SK-N-SH (cell line): ENCODE measurements around the gene ATP5MG. TPM values are rescaled to one million over a fixed set of nuclear protein-coding genes. Genes with fewer than 3 reads are reported as not detected.
A peak's percentile ranks its signal among the peaks of the same experiment; 100 is the strongest.

Experiments
- CTCF ChIA-PET: fragments of 300-600, 350-600 bp; formaldehyde crosslinking; extraction: SDS; loops from one replicate; lab custom pipeline; 2021; lab: Yijun Ruan, JAX
- POLR2A ChIA-PET: fragments of 350-600 bp; sonication (Branson Sonifier 250); formaldehyde crosslinking; extraction: SDS; loops from one replicate; lab custom pipeline; 2020; ENCODE audit warnings: antibody characterized with exemption, inconsistent platforms; lab: Yijun Ruan, JAX
- DNase-seq: peaks from one replicate; pipeline ENCODE4 v3.0.0; 2012
- H2AFZ ChIP-seq: fragments of 200-600 bp; sonication (generic); 2 replicates; pipeline ENCODE4 v1.8.1; 2016; ENCODE audit warnings: antibody characterized with exemption, mild to moderate bottlenecking, low read depth
- H3F3A ChIP-seq: fragments of 200-600 bp; sonication (generic); replicated peaks from 2 replicates; pipeline ENCODE3; 2016; ENCODE audit warnings: antibody characterized with exemption, mild to moderate bottlenecking; ENCODE audit not compliant: insufficient read depth
- H3K27ac ChIP-seq, 2 experiments: fragments of 200-500 bp in 1 of 2; fragments of 200-600 bp in 1 of 2; sonication (Bioruptor generic) in 1 of 2; sonication (generic), shearing (Covaris generic) in 1 of 2; 2 replicates each; pipeline versions ENCODE4 v1.5.1 to v1.6.1; 2014 to 2016; ENCODE audit warnings: low read depth in 2 of 2, inconsistent platforms in 1 of 2, low read length in 1 of 2, mild to moderate bottlenecking in 1 of 2, mixed read lengths in 1 of 2
- H3K27me3 ChIP-seq: fragments of 200-600 bp; sonication (generic), shearing (Covaris generic); 2 replicates; pipeline ENCODE4 v1.6.1; 2016; ENCODE audit warnings: mixed run types; ENCODE audit not compliant: insufficient read depth
- H3K36me3 ChIP-seq, 2 experiments: fragments of 200-500 bp in 1 of 2; fragments of 200-600 bp in 1 of 2; sonication (Bioruptor generic) in 1 of 2; sonication (generic) in 1 of 2; replicated peaks in 1 of 2; 2 replicates each; pipeline versions ENCODE3 to v1.5.1; 2014 to 2016; ENCODE audit warnings: low read length in 1 of 2, mild to moderate bottlenecking in 1 of 2; ENCODE audit not compliant: insufficient read depth in 2 of 2, control insufficient read depth in 1 of 2
- H3K4me1 ChIP-seq, 2 experiments: fragments of 200-500 bp in 1 of 2; fragments of 200-600 bp in 1 of 2; sonication (Bioruptor generic) in 1 of 2; sonication (generic), shearing (Covaris generic) in 1 of 2; 2 replicates each; pipeline versions ENCODE4 v1.5.1 to v1.6.1; 2014 to 2016; ENCODE audit warnings: low read depth in 1 of 2, low read length in 1 of 2, mixed run types in 1 of 2; ENCODE audit not compliant: insufficient read depth in 2 of 2, control insufficient read depth in 1 of 2
- H3K4me2 ChIP-seq: fragments of 200-600 bp; sonication (generic), shearing (Covaris generic); 2 replicates; pipeline ENCODE4 v1.6.1; 2017; ENCODE audit warnings: mixed run types
- H3K4me3 ChIP-seq, 2 experiments: fragments of 200-500 bp in 1 of 2; fragments of 200-600 bp in 1 of 2; sonication (Bioruptor generic) in 1 of 2; sonication (generic), shearing (Covaris generic) in 1 of 2; 2 replicates each; pipeline versions ENCODE4 v1.5.1 to v1.8.1; 2014 to 2016; ENCODE audit warnings: low read depth in 2 of 2, inconsistent platforms in 1 of 2, low read length in 1 of 2, mild to moderate bottlenecking in 1 of 2, mixed read lengths in 1 of 2, moderate library complexity in 1 of 2
- H3K79me2 ChIP-seq: fragments of 200-600 bp; sonication (generic); 2 replicates; pipeline ENCODE4 v1.8.1; 2017; ENCODE audit warnings: mild to moderate bottlenecking; ENCODE audit not compliant: insufficient read depth
- H3K9ac ChIP-seq: fragments of 200-600 bp; sonication (generic); 2 replicates; pipeline ENCODE4 v1.6.1; 2017; ENCODE audit warnings: mixed run types
- H3K9me2 ChIP-seq: fragments of 200-600 bp; sonication (generic); 2 replicates; pipeline ENCODE4 v1.6.1; 2017; ENCODE audit warnings: mixed run types
- H3K9me3 ChIP-seq: fragments of 200-600 bp; sonication (generic); 2 replicates; pipeline ENCODE4 v1.6.1; 2017; ENCODE audit warnings: mixed run types, mild to moderate bottlenecking, moderate library complexity
- H4K20me1 ChIP-seq: fragments of 200-600 bp; sonication (generic); 2 replicates; pipeline ENCODE4 v1.6.1; 2017; ENCODE audit warnings: mild to moderate bottlenecking, mixed run types; ENCODE audit not compliant: insufficient read depth
- EP300 ChIP-seq, 2 experiments: IDR thresholded peaks; 2 replicates each; pipeline versions ENCODE4 v1.4.0 to v1.6.1; 2012; ENCODE audit warnings: borderline replicate concordance in 1 of 2, low read depth in 1 of 2, low read length in 1 of 2
- GABPA ChIP-seq: IDR thresholded peaks from 2 replicates; pipeline ENCODE4 v1.4.0; 2012; ENCODE audit warnings: low read depth, mild to moderate bottlenecking
- IRF3 ChIP-seq: fragments of 150-350 bp; IDR thresholded peaks from 2 replicates; pipeline ENCODE4 v1.6.1; 2016; ENCODE audit warnings: mild to moderate bottlenecking, low read depth, low read length
- JUND ChIP-seq: IDR thresholded peaks from 2 replicates; pipeline ENCODE4 v1.4.0; 2012
- NFIC ChIP-seq: IDR thresholded peaks from 2 replicates; pipeline ENCODE4 v1.4.0; 2012; ENCODE audit warnings: borderline replicate concordance
- NRF1 ChIP-seq: IDR thresholded peaks from 2 replicates; pipeline ENCODE4 v1.6.1; 2012; ENCODE audit warnings: low read depth, mild to moderate bottlenecking, low read length
- RCOR1 ChIP-seq: fragments of 150-350 bp; IDR thresholded peaks from 2 replicates; pipeline ENCODE4 v1.6.1; 2017; ENCODE audit warnings: antibody characterized with exemption, low read length
- TAF1 ChIP-seq: IDR thresholded peaks from 2 replicates; pipeline ENCODE4 v1.6.1; 2012; ENCODE audit warnings: low read depth, mild to moderate bottlenecking, low read length, moderate library complexity, borderline replicate concordance
- USF2 ChIP-seq: fragments of 150-350 bp; IDR thresholded peaks from 2 replicates; pipeline ENCODE4 v1.6.1; 2017; ENCODE audit warnings: antibody characterized with exemption, low read length, low read depth, borderline replicate concordance
- WGBS: methylation state at CpG from one replicate; pipeline ENCODE4 v1.1.6; 2017; ENCODE audit warnings: low lambda C conversion rate; 5-methylcytosine and 5-hydroxymethylcytosine counted together
- polyA plus RNA-seq, 3 experiments: library from polyadenylated mRNA; depleted of rRNA; stranded (reverse); fragments of >200 nt; gene quantifications; 2 replicates each; pipeline ENCODE4 v1.2.3, GENCODE V29; 2012

Gene ATP5MG
- polyA plus RNA-seq, 1 of the 3 experiments (the other 2 are of a cell fraction) = 140 TPM

GRCh38 chr11:118439646-118440045 is 38.2 kb downstream of the ATP5MG start:
- Histone ChIP-seq H3K4me2 (peak overlapping the region; percentile 98; the same call in 1 of the 2 replicates), H3K27me3 (no peaks in the 10 kb centered on the region), H3K79me2 (peaks cover 81% of the 10 kb centered on the region), H3K9me3 (no peaks in the 10 kb centered on the region), H2AFZ (no peak overlapping the region), H3K4me1 (peaks cover 27 to 29% of the 10 kb centered on the region in 2 experiments; a peak in 3 of 4 replicates), H3K36me3 (peaks cover 18 to 21% of the 10 kb centered on the region in 2 experiments), H3K9me2 (no peaks in the 10 kb centered on the region), H3F3A (peaks cover 28% of the 10 kb centered on the region), H3K4me3 (no peak overlapping the region), H4K20me1 (peaks cover 73% of the 10 kb centered on the region), H3K27ac (peak overlapping the region in 1 of 2 experiments; percentile 91; a peak in 1 of 4 replicates), H3K9ac (peak overlapping the region; percentile 30; the same call in 1 of the 2 replicates)
- POLR2A ChIA-PET = interaction anchor here (0.7 kb wide), 1 partner anchor 250 kb away, joined by 5 read pairs; no protein-coding TSS in a partner anchor
- CTCF ChIA-PET = no interaction called here
- DNase-seq = no peak
- TF ChIP-seq NFIC (no peak), EP300 (IDR thresholded peaks at IDR 0.05; ENCODE audit: borderline replicate concordance in 1 of 2, low read depth in 1 of 2, low read length in 1 of 2) (no peak), TAF1 (no peak), IRF3 (no peak), USF2 (no peak), JUND (no peak), RCOR1 (no peak)

GRCh38 chr11:118441770-118442275 is 40.4 kb downstream of the ATP5MG start:
- POLR2A ChIA-PET = interaction anchor here (1.4 kb wide), 1 partner anchor 11 kb away, joined by 3 read pairs; no protein-coding TSS in a partner anchor
- Histone ChIP-seq H3K9me3 (no peaks in the 10 kb centered on the region), H4K20me1 (peaks cover 94% of the 10 kb centered on the region), H3K27ac (no peak overlapping the region), H3K9me2 (no peaks in the 10 kb centered on the region), H3K79me2 (peaks cover 100% of the 10 kb centered on the region), H3K4me2 (0 out of 2 replicates have a peak overlapping the region, but pooled peaks have one; percentile 30), H3K27me3 (no peaks in the 10 kb centered on the region), H3K4me1 (peaks cover 24 to 29% of the 10 kb centered on the region in 2 experiments; a peak in 3 of 4 replicates), H3K4me3 (no peak overlapping the region), H3F3A (peaks cover 19% of the 10 kb centered on the region), H3K36me3 (peaks cover 21 to 28% of the 10 kb centered on the region in 2 experiments), H3K9ac (no peak overlapping the region), H2AFZ (no peak overlapping the region)
- WGBS = 75% methylated on average over 3 of the region's 3 CpGs
- no peak for TF ChIP-seq NRF1
- TF ChIP-seq JUND = no peak
- no peak for TF ChIP-seq GABPA
- DNase-seq = no peak
- CTCF ChIA-PET = interaction anchor here (1.1 kb wide), 1 partner anchor 24 kb away, joined by 3 read pairs; no protein-coding TSS in a partner anchor
